B cell (primary cell): ENCODE measurements around the gene PDE4B. TPM values are rescaled to one million over a fixed set of nuclear protein-coding genes. Genes with fewer than 3 reads are reported as not detected.

Experiments used
- ATAC-seq: fragments of 200-7000 bp; cut with Tn5 transposase; one replicate; pipeline ENCODE4 v1.10.0; 2021; ENCODE audit warnings: low read depth, mild to moderate bottlenecking, moderate number of reproducible peaks, moderate library complexity
- CTCF ChIA-PET: fragments of 350-600 bp; sonication (Branson Sonifier 250); formaldehyde crosslinking; loops from one replicate; lab custom pipeline; 2021; ENCODE audit warnings: antibody characterized with exemption, inconsistent platforms; lab: Charles Lee
- POLR2A ChIA-PET: fragments of 350-600 bp; sonication (Branson Sonifier 250); formaldehyde crosslinking; loops from one replicate; lab custom pipeline; 2021; ENCODE audit warnings: antibody characterized with exemption; lab: Charles Lee
- DNase-seq: peaks from one replicate; pipeline ENCODE4 v3.0.0; 2013
- H2AFZ ChIP-seq: 2 replicates; pipeline ENCODE4 v1.6.1; 2012; ENCODE audit warnings: mild to moderate bottlenecking, low read depth, low read length; ENCODE audit not compliant: insufficient read depth, poor library complexity, severe bottlenecking
- H3K27ac ChIP-seq, 2 donors: 1 replicate in 1 of 2; 2 replicates in 1 of 2; pipeline ENCODE4 v1.5.1; 2012 to 2013; ENCODE audit warnings: low read length in 2 of 2, mild to moderate bottlenecking in 2 of 2, moderate library complexity in 1 of 2
- H3K27me3 ChIP-seq, 4 experiments: fragments of 200-600 bp in 1 of 4; sonication (generic) in 1 of 4; replicated peaks in 1 of 4; 1 replicate in 2 of 4; 2 replicates in 2 of 4; pipeline versions ENCODE4 v1.6.1 to v1.7.0; 2013 to 2016; ENCODE audit warnings: low read length in 3 of 4, mild to moderate bottlenecking in 2 of 4, mixed read lengths in 1 of 4, moderate library complexity in 1 of 4; ENCODE audit not compliant: insufficient read depth in 4 of 4, control insufficient read depth in 3 of 4; ENCODE audit errors: control extremely low read depth in 1 of 4
- H3K36me3 ChIP-seq, 2 experiments: replicated peaks in 1 of 2; 1 replicate in 1 of 2; 2 replicates in 1 of 2; pipeline versions ENCODE4 v1.6.1 to v1.7.1; 2013; ENCODE audit warnings: low read length in 1 of 2; ENCODE audit not compliant: insufficient read depth in 2 of 2, control insufficient read depth in 1 of 2; ENCODE audit errors: control extremely low read depth in 1 of 2, extremely low read depth in 1 of 2
- H3K4me1 ChIP-seq, 2 donors: fragments of 200-600 bp in 1 of 2; sonication (generic) in 1 of 2; 1 replicate in 1 of 2; 2 replicates in 1 of 2; pipeline versions ENCODE4 v1.5.1 to v1.6.1; 2013 to 2017; ENCODE audit warnings: low read length in 2 of 2; ENCODE audit not compliant: control insufficient read depth in 2 of 2, insufficient read depth in 2 of 2
- H3K4me2 ChIP-seq: replicated peaks from 2 replicates; pipeline ENCODE3; 2012; ENCODE audit warnings: mild to moderate bottlenecking, low read depth, low read length; ENCODE audit not compliant: poor library complexity, severe bottlenecking
- H3K4me3 ChIP-seq, 5 experiments: fragments of 200-600 bp in 1 of 5; sonication (generic) in 1 of 5; 1 replicate in 3 of 5; 2 replicates in 2 of 5; pipeline versions ENCODE4 v1.5.1 to v1.7.0; 2011 to 2016; ENCODE audit warnings: low read length in 4 of 5, mild to moderate bottlenecking in 4 of 5, low read depth in 2 of 5, control low read depth in 1 of 5, moderate library complexity in 1 of 5; ENCODE audit not compliant: insufficient read depth in 1 of 5; ENCODE audit errors: control extremely low read depth in 1 of 5, extremely low read depth in 1 of 5
- H3K79me2 ChIP-seq: fragments of 200-600 bp; sonication (generic); one replicate; pipeline ENCODE4 v1.6.0; 2016; ENCODE audit warnings: low read length; ENCODE audit not compliant: control insufficient read depth, insufficient read depth
- H3K9ac ChIP-seq: fragments of 200-600 bp; sonication (generic); 2 replicates; pipeline ENCODE4 v1.6.1; 2017; ENCODE audit warnings: mild to moderate bottlenecking, low read length, moderate library complexity
- H3K9me3 ChIP-seq, 3 donors: one replicate each; pipeline versions ENCODE4 v1.6.1 to v1.7.1; 2013; ENCODE audit warnings: low read length in 2 of 3; ENCODE audit not compliant: control insufficient read depth in 2 of 3, insufficient read depth in 1 of 3; ENCODE audit errors: control extremely low read depth in 1 of 3
- H4K20me1 ChIP-seq: 2 replicates; pipeline ENCODE4 v1.6.0; 2012; ENCODE audit warnings: mild to moderate bottlenecking, low read length; ENCODE audit not compliant: insufficient read depth, control insufficient read depth, poor library complexity, severe bottlenecking
- H3K27ac Mint-ChIP-seq: one replicate; pipeline ENCODE4 v1.8.0; 2021; ENCODE audit warnings: mixed read lengths
- H3K27me3 Mint-ChIP-seq: one replicate; pipeline ENCODE4 v1.8.0; 2021; ENCODE audit warnings: mixed read lengths
- H3K4me1 Mint-ChIP-seq: one replicate; pipeline ENCODE4 v1.8.0; 2021; ENCODE audit warnings: mixed read lengths
- H3K4me3 Mint-ChIP-seq: one replicate; pipeline ENCODE4 v1.8.0; 2021; ENCODE audit warnings: mixed read lengths
- H3K9me3 Mint-ChIP-seq: one replicate; pipeline ENCODE4 v1.8.0; 2022; ENCODE audit warnings: mixed read lengths; ENCODE audit not compliant: insufficient read depth
- CTCF ChIP-seq: fragments of 200-600 bp; IDR thresholded peaks from one replicate; pipeline ENCODE4 v1.8.0; 2022; ENCODE audit warnings: antibody characterized with exemption, mild to moderate bottlenecking
- EZH2 ChIP-seq: IDR thresholded peaks from 2 replicates; pipeline ENCODE4 v1.6.1; 2012; ENCODE audit warnings: borderline replicate concordance, low read depth, mild to moderate bottlenecking, moderate library complexity, low read length; ENCODE audit not compliant: insufficient read depth, poor library complexity, severe bottlenecking
- WGBS: methylation state at CpG from one replicate; pipeline ENCODE4 v1.1.5; 2013; ENCODE audit warnings: missing lambda C conversion rate; ENCODE audit not compliant: insufficient coverage; 5-methylcytosine and 5-hydroxymethylcytosine counted together
- intact Hi-C: fragments of 100-400 bp; cut with micrococcal nuclease; formaldehyde crosslinking; loops from one replicate; pipeline ENCODE4 v1.10.0; 2022
- polyA plus RNA-seq: library from polyadenylated mRNA; depleted of rRNA; stranded (reverse); fragments of >200 nt; gene quantifications from 2 replicates; pipeline ENCODE4 v1.2.3, GENCODE V29; 2012
- total RNA-seq, 2 donors: library from RNA; stranded (reverse); fragments of 120-200 nt in 1 of 2; gene quantifications; 1 replicate in 1 of 2; 2 replicates in 1 of 2; pipeline versions ENCODE4 v1.2.3 to v1.2.4, GENCODE V29; 2013 to 2022

Gene PDE4B
- total and polyA plus RNA-seq, 2 donors (not counting 1 experiment from before 2014, with no cell fraction given) = 63.7 to 242 TPM

GRCh38 chr1:66182026-66182425 lies 389.3 kb downstream of the PDE4B start:
- H3K27me3 ChIP-seq = no peaks in the 10 kb centered on the region
- no peak for DNase-seq
- H2AFZ ChIP-seq = no peak overlapping the region
- Mint-ChIP-seq H3K4me3 (no peak overlapping the region), H3K9me3 (no peaks in the 10 kb centered on the region), H3K4me1 (no peaks in the 10 kb centered on the region), H3K27me3 (peaks cover 4% of the 10 kb centered on the region), H3K27ac (no peak overlapping the region)
- no peaks in the 10 kb centered on the region for H4K20me1 ChIP-seq
- WGBS = 0% methylated on average over 1 of the region's 4 CpGs
- no peak overlapping the region for H3K4me2 ChIP-seq
- no peaks in the 10 kb centered on the region for H3K36me3 ChIP-seq
- no peak overlapping the region for H3K9ac ChIP-seq
- CTCF ChIA-PET = no interaction called here
- TF ChIP-seq EZH2 (no peak), CTCF (no peak)
- no peak overlapping the region for H3K27ac ChIP-seq
- ATAC-seq = no peak
- no peaks in the 10 kb centered on the region for H3K79me2 ChIP-seq
- no peaks in the 10 kb centered on the region for H3K9me3 ChIP-seq
- intact Hi-C loops = no loop called here
- no peak overlapping the region for H3K4me3 ChIP-seq
- no peaks in the 10 kb centered on the region for H3K4me1 ChIP-seq
- POLR2A ChIA-PET = no interaction called here

- H3K9me3 Mint-ChIP-seq = no peaks in the 10 kb centered on the region
- ATAC-seq (no peak), DNase-seq (no peak)
- TF ChIP-seq EZH2 (no peak), CTCF (no peak)
- Histone ChIP-seq H3K79me2 (no peaks in the 10 kb centered on the region), H3K9me3 (no peaks in the 10 kb centered on the region), H3K27me3 (no peaks in the 10 kb centered on the region), H3K27ac (no peak overlapping the region), H3K36me3 (no peaks in the 10 kb centered on the region), H4K20me1 (no peaks in the 10 kb centered on the region), H3K4me1 (no peaks in the 10 kb centered on the region), H3K9ac (no peak overlapping the region), H3K4me2 (no peak overlapping the region), H3K4me3 (no peak overlapping the region), H2AFZ (no peak overlapping the region)
- no peak overlapping the region for H3K27ac Mint-ChIP-seq
- no peaks in the 10 kb centered on the region for H3K4me1 Mint-ChIP-seq
- H3K4me3 Mint-ChIP-seq = no peak overlapping the region
- POLR2A ChIA-PET = no interaction called here
- no CpG with 5 or more reads among the region's 3 CpGs for WGBS
- no peaks in the 10 kb centered on the region for H3K27me3 Mint-ChIP-seq
- intact Hi-C loops = no loop called here
- CTCF ChIA-PET = no interaction called here
These were observed 390.0 kb downstream of the PDE4B start for GRCh38 chr1:66182551-66183178.
